Inferior parietal cortex (tissue), 1 donor: ENCODE data around the gene SMTNL2.
"Not testable (repeated sequence)": the region's sequence is repeated elsewhere in the genome, so short reads cannot be mapped to it uniquely, and the experiment has no call there.

ENCODE experiments used
- DNase-seq: peaks from one replicate; pipeline ENCODE4 v3.0.0-alpha.2; 2016; ENCODE audit errors: extremely low spot score

Gene SMTNL2

GRCh38 chr17:4585638-4585994 lies 1.3 kb downstream of the SMTNL2 start:
- no peak for DNase-seq

- DNase-seq: no peak
These were observed 1.7 kb downstream of the SMTNL2 start for GRCh38 chr17:4586043-4586442.

- no peak for DNase-seq
These were observed 2.9 kb downstream of the SMTNL2 start for GRCh38 chr17:4587195-4587594.

- no peak for DNase-seq
These were observed 3.5 kb downstream of the SMTNL2 start for GRCh38 chr17:4587803-4588202.

- DNase-seq: no peak
These were observed 4.1 kb downstream of the SMTNL2 start for GRCh38 chr17:4588391-4588790.

GRCh38 chr17:4588898-4589625 lies 4.7 kb downstream of the SMTNL2 start:
- DNase-seq: no peak

GRCh38 chr17:4590042-4590441 lies 5.7 kb downstream of the SMTNL2 start:
- not testable (repeated sequence) for DNase-seq

- no peak for DNase-seq
These were observed 6.7 kb downstream of the SMTNL2 start for GRCh38 chr17:4590981-4591453.

GRCh38 chr17:4591529-4591928 lies 7.2 kb downstream of the SMTNL2 start:
- no peak for DNase-seq

GRCh38 chr17:4592240-4593005 lies 8.1 kb downstream of the SMTNL2 start:
- no peak for DNase-seq

- DNase-seq: no peak
These were observed 8.7 kb downstream of the SMTNL2 start for GRCh38 chr17:4593021-4593421.

GRCh38 chr17:4594406-4594805 lies 10.1 kb downstream of the SMTNL2 start:
- no peak for DNase-seq

- DNase-seq: no peak
These were observed 10.8 kb downstream of the SMTNL2 start for GRCh38 chr17:4594931-4595684.

- not testable (repeated sequence) for DNase-seq
These were observed 11.5 kb downstream of the SMTNL2 start for GRCh38 chr17:4595685-4596342.

- no peak for DNase-seq
These were observed 12.5 kb downstream of the SMTNL2 start for GRCh38 chr17:4596636-4597380.

- DNase-seq: no peak
These were observed 13.6 kb downstream of the SMTNL2 start for GRCh38 chr17:4597975-4598374.

GRCh38 chr17:4598776-4599504 lies 14.6 kb downstream of the SMTNL2 start:
- no peak for DNase-seq

GRCh38 chr17:4599505-4600281 lies 15.4 kb downstream of the SMTNL2 start:
- DNase-seq: no peak

- no peak for DNase-seq
These were observed 16.2 kb downstream of the SMTNL2 start for GRCh38 chr17:4600563-4600962.

GRCh38 chr17:4601326-4601725 lies 17.0 kb downstream of the SMTNL2 start:
- no peak for DNase-seq
